Urinary bladder (tissue), 4 donors: Measurements from ENCODE around the gene ZNF512B. TPM values are rescaled to one million over a fixed set of nuclear protein-coding genes. Genes with fewer than 3 reads are reported as not detected.

Source experiments
- DNase-seq: peaks from one replicate; pipeline ENCODE4 v3.0.0-alpha.2; 2015; ENCODE audit errors: extremely low spot score
- H3K27ac ChIP-seq: one replicate; pipeline ENCODE4 v1.5.1; 2013; ENCODE audit warnings: low read depth, mild to moderate bottlenecking, moderate library complexity
- H3K36me3 ChIP-seq: one replicate; pipeline ENCODE4 v1.6.1; 2013; ENCODE audit warnings: mild to moderate bottlenecking, moderate library complexity; ENCODE audit not compliant: insufficient read depth
- H3K4me1 ChIP-seq: one replicate; pipeline ENCODE4 v1.6.1; 2013; ENCODE audit warnings: mild to moderate bottlenecking, moderate library complexity; ENCODE audit not compliant: insufficient read depth
- H3K4me3 ChIP-seq: one replicate; pipeline ENCODE4 v1.5.1; 2013; ENCODE audit warnings: low read depth, low read length
- WGBS: extraction: QIAGEN DNeasy Blood & Tissue Kit; methylation state at CpG from one replicate; pipeline ENCODE4 v1.1.7; 2013; 5-methylcytosine and 5-hydroxymethylcytosine counted together
- polyA plus RNA-seq: library from polyadenylated mRNA; stranded (reverse); fragments of 200-250 nt; gene quantifications from one replicate; pipeline ENCODE4 v1.2.3, GENCODE V29; 2013
- small RNA-seq: library from RNA; depleted of rRNA; stranded (forward); fragments of <200 nt; gene quantifications from one replicate; pipeline ENCODE3, GENCODE V24; 2014
- total RNA-seq: library from RNA; depleted of rRNA; stranded (reverse); fragments of >200 nt; gene quantifications from one replicate; pipeline ENCODE4 v1.2.3, GENCODE V29; 2014
- donor health status: healthy with polysubstance abuse.
- donor health status: healthy.

ZNF512B gene
- total and polyA plus RNA-seq, 2 donors: 8.7 to 13.8 TPM

- WGBS: 71% methylated on average over 16 of the region's 16 CpGs
- DNase-seq: no peak
These were observed 61.6 kb downstream of the ZNF512B start for GRCh38 chr20:63908008-63908682.

More at GRCh38 chr20:63908008-63908682, 61.6 kb downstream of the ZNF512B start:
- Histone ChIP-seq H3K4me3 (no peak overlapping the region), H3K36me3 (no peaks in the 10 kb centered on the region), H3K27ac (no peak overlapping the region), H3K4me1 (no peaks in the 10 kb centered on the region)

Small RNA genes within 50 kb of the gene (small RNA-seq; reads per million reads assigned to genes)
- gene MIR647: not detected
- not detected for gene MIR941-2
- gene MIR941-4: not detected
- not detected for gene MIR941-5
- not detected for gene RNU1-134P

Other genes starting within 250 kb of the ZNF512B start
- 1.1 TPM for gene LIME1, start 233.3 kb downstream of the ZNF512B start, total RNA-seq
- gene LIME1, start 233.3 kb downstream of the ZNF512B start, polyA plus RNA-seq: 7.9 TPM
- 8.6 TPM for gene SLC2A4RG, start 230.2 kb downstream of the ZNF512B start, total RNA-seq
- gene SLC2A4RG, start 230.2 kb downstream of the ZNF512B start, polyA plus RNA-seq: 106 TPM
- gene ZBTB46, start 138.7 kb downstream of the ZNF512B start, total RNA-seq: 10.6 TPM
- 6.7 TPM for gene ZBTB46, start 138.7 kb downstream of the ZNF512B start, polyA plus RNA-seq
- gene ABHD16B, start 108.4 kb downstream of the ZNF512B start, total RNA-seq: not detected
- 0.68 TPM for gene ABHD16B, start 108.4 kb downstream of the ZNF512B start, polyA plus RNA-seq
- gene TPD52L2, start 104.7 kb downstream of the ZNF512B start, total RNA-seq: 53.7 TPM
- gene TPD52L2, start 104.7 kb downstream of the ZNF512B start, polyA plus RNA-seq: 132 TPM
- gene DNAJC5, start 74.8 kb downstream of the ZNF512B start, total RNA-seq: 18.7 TPM
- 31.8 TPM for gene DNAJC5, start 74.8 kb downstream of the ZNF512B start, polyA plus RNA-seq
- 20.1 TPM for gene UCKL1, start 13.5 kb downstream of the ZNF512B start, total RNA-seq
- gene UCKL1, start 13.5 kb downstream of the ZNF512B start, polyA plus RNA-seq: 41.2 TPM
- 1.8 TPM for gene SAMD10, start 9.7 kb upstream of the ZNF512B start, total RNA-seq
- gene SAMD10, start 9.7 kb upstream of the ZNF512B start, polyA plus RNA-seq: 3.8 TPM
- gene PRPF6, start 11.2 kb upstream of the ZNF512B start, total RNA-seq: 44.1 TPM
- 71.8 TPM for gene PRPF6, start 11.2 kb upstream of the ZNF512B start, polyA plus RNA-seq
- gene C20orf204, start 66.3 kb upstream of the ZNF512B start, total RNA-seq: 0.95 TPM
- 0.71 TPM for gene C20orf204, start 66.3 kb upstream of the ZNF512B start, polyA plus RNA-seq
- gene SOX18, start 79.7 kb upstream of the ZNF512B start, total RNA-seq: 4.5 TPM
- gene SOX18, start 79.7 kb upstream of the ZNF512B start, polyA plus RNA-seq: 66.0 TPM
- 18.2 TPM for gene TCEA2, start 93.3 kb upstream of the ZNF512B start, total RNA-seq
- 69.0 TPM for gene TCEA2, start 93.3 kb upstream of the ZNF512B start, polyA plus RNA-seq
- gene RGS19, start 109.6 kb upstream of the ZNF512B start, total RNA-seq: 7.8 TPM
- gene RGS19, start 109.6 kb upstream of the ZNF512B start, polyA plus RNA-seq: 11.6 TPM
- 1.1 TPM for gene OPRL1, start 110.2 kb upstream of the ZNF512B start, total RNA-seq
- gene OPRL1, start 110.2 kb upstream of the ZNF512B start, polyA plus RNA-seq: 0.67 TPM
- not detected for gene LKAAEAR1, start 114.5 kb upstream of the ZNF512B start, total RNA-seq
- 0.48 TPM for gene LKAAEAR1, start 114.5 kb upstream of the ZNF512B start, polyA plus RNA-seq
- gene NPBWR2, start 137.6 kb upstream of the ZNF512B start, total RNA-seq: not detected
- not detected for gene NPBWR2, start 137.6 kb upstream of the ZNF512B start, polyA plus RNA-seq
- gene MYT1, start 194.5 kb upstream of the ZNF512B start, total RNA-seq: 0.48 TPM
- 0.13 TPM for gene MYT1, start 194.5 kb upstream of the ZNF512B start, polyA plus RNA-seq